Endothelial cell of umbilical vein (primary cell): ENCODE data around the gene SPDEF.

Experiments
- EZH2 ChIP-seq: IDR thresholded peaks from 2 replicates; pipeline ENCODE4 v1.6.1; 2012; ENCODE audit warnings: borderline replicate concordance, low read depth, mild to moderate bottlenecking, moderate library complexity, low read length, inconsistent platforms; ENCODE audit not compliant: severe bottlenecking
- FOS ChIP-seq: IDR thresholded peaks from 2 replicates; pipeline ENCODE4 v1.6.1; 2011; ENCODE audit warnings: mild to moderate bottlenecking, low read length, moderate library complexity, borderline replicate concordance; ENCODE audit not compliant: insufficient read depth
- JUN ChIP-seq: IDR thresholded peaks from 2 replicates; pipeline ENCODE4 v1.6.1; 2011; ENCODE audit warnings: borderline replicate concordance, low read depth; ENCODE audit not compliant: insufficient read length, insufficient read depth
- MYC ChIP-seq: IDR thresholded peaks from one replicate; pipeline ENCODE4 v1.6.1; 2011; ENCODE audit warnings: mild to moderate bottlenecking, low read depth, low read length
- POLR2A ChIP-seq: IDR thresholded peaks from 2 replicates; pipeline ENCODE4 v1.6.1; 2012; ENCODE audit warnings: low read depth, mild to moderate bottlenecking, control low read depth, low read length
- POLR2AphosphoS5 ChIP-seq: IDR thresholded peaks from 2 replicates; pipeline ENCODE4 v1.6.1; 2012; ENCODE audit warnings: low read depth, mild to moderate bottlenecking, control low read depth, low read length, moderate library complexity; ENCODE audit not compliant: insufficient read depth
- TF ChIP-seq, protein P1 (sequence below), 2 donors: IDR thresholded peaks; 1 replicate in 1 of 2; 2 replicates in 1 of 2; pipeline ENCODE4 v1.5.1; 2011; ENCODE audit warnings: low read length in 2 of 2, mild to moderate bottlenecking in 2 of 2, moderate library complexity in 2 of 2, control low read depth in 1 of 2, inconsistent platforms in 1 of 2, low read depth in 1 of 2; ENCODE audit not compliant: insufficient read depth in 1 of 2; ENCODE audit errors: extremely low read depth in 1 of 2
- TF ChIP-seq, protein P2 (sequence below): IDR thresholded peaks from 2 replicates; pipeline ENCODE4 v1.6.1; 2011; ENCODE audit not compliant: insufficient read depth, insufficient read length

GRCh38 chr6:34549804-34550202 lies 6.3 kb downstream of the SPDEF start:
- no peak for TF ChIP-seq POLR2A
- TF ChIP-seq, protein P1, sequence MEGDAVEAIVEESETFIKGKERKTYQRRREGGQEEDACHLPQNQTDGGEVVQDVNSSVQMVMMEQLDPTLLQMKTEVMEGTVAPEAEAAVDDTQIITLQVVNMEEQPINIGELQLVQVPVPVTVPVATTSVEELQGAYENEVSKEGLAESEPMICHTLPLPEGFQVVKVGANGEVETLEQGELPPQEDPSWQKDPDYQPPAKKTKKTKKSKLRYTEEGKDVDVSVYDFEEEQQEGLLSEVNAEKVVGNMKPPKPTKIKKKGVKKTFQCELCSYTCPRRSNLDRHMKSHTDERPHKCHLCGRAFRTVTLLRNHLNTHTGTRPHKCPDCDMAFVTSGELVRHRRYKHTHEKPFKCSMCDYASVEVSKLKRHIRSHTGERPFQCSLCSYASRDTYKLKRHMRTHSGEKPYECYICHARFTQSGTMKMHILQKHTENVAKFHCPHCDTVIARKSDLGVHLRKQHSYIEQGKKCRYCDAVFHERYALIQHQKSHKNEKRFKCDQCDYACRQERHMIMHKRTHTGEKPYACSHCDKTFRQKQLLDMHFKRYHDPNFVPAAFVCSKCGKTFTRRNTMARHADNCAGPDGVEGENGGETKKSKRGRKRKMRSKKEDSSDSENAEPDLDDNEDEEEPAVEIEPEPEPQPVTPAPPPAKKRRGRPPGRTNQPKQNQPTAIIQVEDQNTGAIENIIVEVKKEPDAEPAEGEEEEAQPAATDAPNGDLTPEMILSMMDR (IDR thresholded peaks at IDR 0.05; ENCODE audit: extremely low read depth in 1 of 2, insufficient read depth in 1 of 2, low read depth in 1 of 2, low read length in 2 of 2) = no peak
- no peak for TF ChIP-seq POLR2AphosphoS5
- no peak for TF ChIP-seq JUN
- TF ChIP-seq EZH2 = no peak
- TF ChIP-seq MYC = no peak
- TF ChIP-seq, protein P2, sequence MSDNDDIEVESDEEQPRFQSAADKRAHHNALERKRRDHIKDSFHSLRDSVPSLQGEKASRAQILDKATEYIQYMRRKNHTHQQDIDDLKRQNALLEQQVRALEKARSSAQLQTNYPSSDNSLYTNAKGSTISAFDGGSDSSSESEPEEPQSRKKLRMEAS = no peak
- TF ChIP-seq FOS = no peak
